IgD-negative memory B cell (primary cell): ENCODE results near the gene ZNF154. TPM values are rescaled to one million over a fixed set of nuclear protein-coding genes. Genes with fewer than 3 reads are reported as not detected.

ENCODE experiments used
- H3K27ac Mint-ChIP-seq, 3 donors: one replicate each; pipeline ENCODE4 v1.8.0; 2020 to 2022; ENCODE audit warnings: mild to moderate bottlenecking in 3 of 3, mixed read lengths in 3 of 3, moderate library complexity in 1 of 3
- H3K27me3 Mint-ChIP-seq: one replicate; pipeline ENCODE4 v1.8.0; 2021; ENCODE audit warnings: mixed read lengths
- H3K36me3 Mint-ChIP-seq: one replicate; pipeline ENCODE4 v1.8.0; 2020; ENCODE audit warnings: mild to moderate bottlenecking, mixed read lengths
- H3K4me1 Mint-ChIP-seq, 3 donors: one replicate each; pipeline ENCODE4 v1.8.0; 2020 to 2022; ENCODE audit warnings: mixed read lengths in 3 of 3, mild to moderate bottlenecking in 1 of 3
- H3K4me3 Mint-ChIP-seq, 4 donors: one replicate each; pipeline ENCODE4 v1.8.0; 2020 to 2022; ENCODE audit warnings: mild to moderate bottlenecking in 4 of 4, mixed read lengths in 4 of 4, moderate library complexity in 3 of 4
- H3K9me3 Mint-ChIP-seq, 3 donors: one replicate each; pipeline ENCODE4 v1.8.0; 2020 to 2021; ENCODE audit warnings: mixed read lengths in 3 of 3, mild to moderate bottlenecking in 1 of 3
- polyA plus RNA-seq: library from polyadenylated mRNA; unstranded; fragments of 300-500 nt; fragmentation: Illumina TruSeq; gene quantifications from one replicate; pipeline ENCODE4 v1.2.3, GENCODE V29; 2021

The ZNF154 gene
- polyA plus RNA-seq, 1 donor from 2014 or later, result 5.0 TPM

- Mint-ChIP-seq H3K9me3 (peaks cover 16 to 32% (median 25%) of the 10 kb centered on the region in 3 donors), H3K4me1 (peaks cover 19 to 28% (median 25%) of the 10 kb centered on the region in 3 donors), H3K36me3 (peaks cover 32% of the 10 kb centered on the region), H3K4me3 (peak overlapping the region in 3 of 4 donors; percentile 12 to 30 (median 26)), H3K27me3 (peaks cover 5% of the 10 kb centered on the region), H3K27ac (peak overlapping the region in 1 of 3 donors; percentile 19)
Observed at GRCh38 chr19:57706346-57706745, 2.7 kb downstream of the ZNF154 start.

DNA sequence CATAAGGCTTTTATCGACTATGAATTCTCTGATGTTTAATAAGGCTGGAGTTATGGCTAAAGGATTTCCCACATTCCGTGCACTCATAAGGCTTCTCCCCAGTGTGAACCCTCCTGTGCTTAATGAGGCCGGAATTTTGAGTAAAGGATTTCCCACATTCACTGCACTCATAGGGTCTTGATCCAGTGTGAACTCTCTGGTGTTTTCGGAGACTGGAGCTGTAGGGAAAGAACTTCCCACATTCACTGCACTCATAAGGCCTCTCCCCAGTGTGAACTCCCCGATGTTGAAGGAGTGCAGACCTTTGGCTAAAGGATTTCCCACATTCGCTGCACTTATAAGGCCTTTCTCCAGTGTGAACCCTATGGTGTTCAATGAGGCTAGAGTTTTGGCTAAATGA is 7.4 kb downstream of the ZNF154 start:
- Mint-ChIP-seq H3K27ac (no peak overlapping the region), H3K9me3 (peaks cover 12 to 42% (median 22%) of the 10 kb centered on the region in 3 donors), H3K27me3 (no peaks in the 10 kb centered on the region), H3K4me1 (peaks cover 5 to 15% (median 8%) of the 10 kb centered on the region in 3 donors), H3K4me3 (no peak overlapping the region), H3K36me3 (peaks cover 49% of the 10 kb centered on the region)

GRCh38 chr19:57689750-57690149 is 19.3 kb downstream of the ZNF154 start:
- Mint-ChIP-seq H3K9me3 (peaks cover 12 to 38% (median 25%) of the 10 kb centered on the region in 3 donors), H3K27me3 (no peaks in the 10 kb centered on the region), H3K36me3 (peaks cover 48% of the 10 kb centered on the region), H3K4me3 (no peak overlapping the region), H3K4me1 (peaks cover 0 to 6% (median 5%) of the 10 kb centered on the region in 3 donors), H3K27ac (peak overlapping the region in 1 of 3 donors; percentile 80)

DNA sequence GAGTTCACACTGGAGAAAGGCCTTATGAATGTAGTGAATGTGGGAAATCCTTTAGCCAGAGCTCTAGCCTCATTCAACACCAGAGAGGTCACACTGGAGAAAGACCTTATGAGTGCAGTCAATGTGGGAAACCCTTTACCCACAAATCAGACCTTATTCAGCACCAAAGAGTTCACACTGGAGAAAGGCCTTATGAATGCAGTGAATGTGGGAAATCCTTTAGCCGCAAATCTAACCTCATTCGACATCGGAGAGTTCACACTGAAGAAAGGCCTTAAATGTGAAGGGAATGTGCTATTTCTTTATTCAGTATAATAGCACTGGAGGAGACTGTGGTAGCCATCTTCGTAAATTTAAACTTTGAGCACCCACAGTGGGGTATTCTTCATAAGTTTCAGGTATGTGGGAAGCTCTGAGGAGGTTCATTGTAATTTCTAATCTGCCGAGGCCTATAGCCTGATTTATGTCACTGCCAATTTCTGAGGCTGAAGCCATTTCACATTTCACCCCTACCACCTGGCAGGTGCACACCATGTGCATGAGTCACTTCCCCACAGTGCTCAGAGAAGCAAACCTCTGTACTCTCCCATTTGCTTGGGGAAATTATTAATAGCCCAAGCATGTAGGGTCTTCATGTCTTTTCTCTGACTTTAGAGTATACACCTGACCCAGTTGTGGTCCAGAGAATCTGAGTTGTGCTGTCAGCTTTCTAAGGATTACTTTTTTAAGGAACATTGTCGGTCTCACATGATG is 20.8 kb downstream of the ZNF154 start:
- H3K27ac Mint-ChIP-seq, result no peak overlapping the region
- peak overlapping the region in 1 of 4 donors; percentile 26 for H3K4me3 Mint-ChIP-seq
- peaks cover 50% of the 10 kb centered on the region for H3K36me3 Mint-ChIP-seq
- peaks cover 12 to 47% (median 40%) of the 10 kb centered on the region in 3 donors for H3K9me3 Mint-ChIP-seq
- H3K4me1 Mint-ChIP-seq, result peaks cover 2 to 14% (median 10%) of the 10 kb centered on the region in 3 donors
- no peaks in the 10 kb centered on the region for H3K27me3 Mint-ChIP-seq

GRCh38 chr19:57687363-57688010 is 21.5 kb downstream of the ZNF154 start:
- Mint-ChIP-seq H3K27ac (no peak overlapping the region), H3K4me1 (peaks cover 9 to 21% (median 17%) of the 10 kb centered on the region in 3 donors), H3K36me3 (peaks cover 57% of the 10 kb centered on the region), H3K4me3 (no peak overlapping the region), H3K9me3 (peaks cover 12 to 49% (median 42%) of the 10 kb centered on the region in 3 donors), H3K27me3 (no peaks in the 10 kb centered on the region)

- peaks cover 58% of the 10 kb centered on the region for H3K36me3 Mint-ChIP-seq
- peak overlapping the region in 3 of 4 donors; percentile 22 to 79 (median 75) for H3K4me3 Mint-ChIP-seq
- H3K27me3 Mint-ChIP-seq, result no peaks in the 10 kb centered on the region
- peaks cover 16 to 27% (median 19%) of the 10 kb centered on the region in 3 donors for H3K4me1 Mint-ChIP-seq
- peaks cover 12 to 49% (median 46%) of the 10 kb centered on the region in 3 donors for H3K9me3 Mint-ChIP-seq
- H3K27ac Mint-ChIP-seq, result no peak overlapping the region
Observed at GRCh38 chr19:57686727-57687126, 22.3 kb downstream of the ZNF154 start.

- Mint-ChIP-seq H3K9me3 (peaks cover 10 to 50% (median 43%) of the 10 kb centered on the region in 3 donors), H3K27ac (peak overlapping the region; percentile 65 to 99 (median 95)), H3K27me3 (no peaks in the 10 kb centered on the region), H3K36me3 (peaks cover 45% of the 10 kb centered on the region), H3K4me3 (peak overlapping the region; percentile 88 to 99 (median 98)), H3K4me1 (peaks cover 19 to 32% (median 24%) of the 10 kb centered on the region in 3 donors)
Observed at GRCh38 chr19:57682226-57682766, 26.7 kb downstream of the ZNF154 start.

DNA sequence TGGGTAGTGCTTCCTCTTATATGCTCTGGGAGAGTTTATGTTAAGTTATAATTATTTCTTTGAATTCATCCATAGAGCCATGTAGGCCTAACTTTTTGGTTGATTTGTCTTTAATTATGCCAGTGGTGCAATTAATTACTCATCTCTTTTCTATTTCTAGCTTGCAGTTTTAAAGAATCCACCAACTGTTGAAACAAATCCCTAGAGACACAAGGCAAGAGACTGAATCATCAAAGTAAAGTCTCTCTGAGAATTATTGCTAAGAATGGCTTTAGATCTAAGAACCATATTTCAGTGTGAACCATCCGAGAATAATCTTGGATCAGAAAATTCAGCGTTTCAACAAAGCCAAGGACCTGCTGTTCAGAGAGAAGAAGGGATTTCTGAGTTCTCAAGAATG is 33.1 kb downstream of the ZNF154 start:
- H3K27me3 Mint-ChIP-seq, result no peaks in the 10 kb centered on the region
- H3K4me3 Mint-ChIP-seq, result no peak overlapping the region
- H3K4me1 Mint-ChIP-seq, result peaks cover 0 to 1% (median 0%) of the 10 kb centered on the region in 3 donors
- peaks cover 5% of the 10 kb centered on the region for H3K36me3 Mint-ChIP-seq
- peaks cover 1 to 15% (median 7%) of the 10 kb centered on the region in 3 donors for H3K9me3 Mint-ChIP-seq
- no peak overlapping the region for H3K27ac Mint-ChIP-seq

DNA sequence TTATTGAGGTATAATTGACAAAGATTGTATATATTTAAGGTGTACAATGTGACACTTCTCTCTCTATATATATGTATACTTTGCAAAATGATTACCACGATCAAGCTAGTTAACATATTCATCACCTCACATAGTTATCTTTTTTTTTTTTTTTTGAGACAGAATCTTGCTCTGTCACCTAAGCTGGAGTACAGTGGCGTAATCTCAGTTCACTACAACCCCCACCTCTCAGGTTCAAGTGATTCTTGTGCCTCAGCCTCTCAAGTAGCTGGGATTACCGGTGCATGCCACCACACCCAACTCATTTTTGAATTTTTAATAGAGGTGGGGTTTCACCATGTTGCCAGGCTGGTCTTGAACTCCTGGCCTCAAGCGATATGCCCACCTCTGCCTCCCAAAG is 36.5 kb downstream of the ZNF154 start:
- Mint-ChIP-seq H3K4me1 (peaks cover 0 to 1% (median 0%) of the 10 kb centered on the region in 3 donors), H3K27ac (no peak overlapping the region), H3K9me3 (peaks cover 3 to 8% (median 4%) of the 10 kb centered on the region in 3 donors), H3K27me3 (peaks cover 7% of the 10 kb centered on the region), H3K36me3 (peaks cover 3% of the 10 kb centered on the region), H3K4me3 (no peak overlapping the region)

DNA sequence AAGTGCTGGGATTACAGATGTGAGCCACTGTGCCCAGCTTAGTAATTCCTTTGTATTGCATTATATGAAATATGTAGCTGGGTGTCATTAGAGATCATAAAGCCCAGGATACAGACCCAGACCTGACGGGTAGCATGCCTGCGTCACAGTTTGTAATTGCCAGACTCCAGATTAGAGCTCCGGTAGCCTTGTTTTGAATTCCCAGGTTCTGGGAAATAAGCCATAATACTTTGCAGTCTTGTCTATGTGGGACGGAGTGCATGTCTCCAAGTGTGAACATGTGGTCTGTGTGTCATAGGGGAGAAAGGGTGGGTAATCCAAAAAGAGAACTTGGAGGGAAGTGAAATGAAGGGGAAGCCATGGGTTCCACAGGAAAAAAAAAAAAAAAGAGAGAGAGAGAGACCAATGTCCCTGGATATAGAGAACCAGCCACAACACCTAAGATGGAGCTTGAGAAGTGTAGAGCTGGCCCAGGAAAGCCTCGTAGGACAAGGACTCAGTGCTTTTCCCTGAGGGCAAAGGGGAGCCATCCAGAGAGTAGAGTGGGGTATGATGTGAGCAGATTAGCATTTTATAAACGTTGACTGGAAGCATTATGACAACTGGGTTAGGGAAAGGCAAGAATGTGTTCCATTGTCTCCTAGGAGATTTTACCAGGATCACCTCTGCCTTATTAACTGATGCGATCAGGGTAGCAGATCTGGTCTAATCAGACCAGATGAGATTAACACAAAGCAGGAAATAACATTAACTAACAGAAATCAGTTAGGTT is 37.7 kb downstream of the ZNF154 start:
- peaks cover 0 to 1% (median 0%) of the 10 kb centered on the region in 3 donors for H3K4me1 Mint-ChIP-seq
- H3K27ac Mint-ChIP-seq, result peak overlapping the region in 1 of 3 donors; percentile 21
- no peak overlapping the region for H3K4me3 Mint-ChIP-seq
- no peaks in the 10 kb centered on the region for H3K36me3 Mint-ChIP-seq
- peaks cover 7% of the 10 kb centered on the region for H3K27me3 Mint-ChIP-seq
- peaks cover 3 to 7% (median 4%) of the 10 kb centered on the region in 3 donors for H3K9me3 Mint-ChIP-seq

GRCh38 chr19:57668635-57669034 is 40.4 kb downstream of the ZNF154 start, which contains the start of gene ZSCAN4:
Gene ZSCAN4, plus strand, starts transcription at chr19:57668935. Its CDS starts 7,211 bp downstream, at chr19:57676146.
- no peak within 1 kb of the TSS for H3K4me3 Mint-ChIP-seq

GRCh38 chr19:57667228-57667627 is 41.8 kb downstream of the ZNF154 start:
- peaks cover 0 to 3% (median 3%) of the 10 kb centered on the region in 3 donors for H3K9me3 Mint-ChIP-seq
- no peak overlapping the region for H3K4me3 Mint-ChIP-seq
- peaks cover 25% of the 10 kb centered on the region for H3K27me3 Mint-ChIP-seq
- no peaks in the 10 kb centered on the region for H3K36me3 Mint-ChIP-seq
- H3K4me1 Mint-ChIP-seq, result peaks cover 0 to 1% (median 1%) of the 10 kb centered on the region in 3 donors
- no peak overlapping the region for H3K27ac Mint-ChIP-seq

More at GRCh38 chr19:57668635-57669034, 40.4 kb downstream of the ZNF154 start, which contains the start of gene ZSCAN4:
- H3K27me3 Mint-ChIP-seq, result peaks cover 20% of the 10 kb centered on the region
- peaks cover 0 to 3% (median 3%) of the 10 kb centered on the region in 3 donors for H3K9me3 Mint-ChIP-seq
- peaks cover 0 to 1% (median 1%) of the 10 kb centered on the region in 3 donors for H3K4me1 Mint-ChIP-seq
- H3K27ac Mint-ChIP-seq, result no peak within 1 kb of the TSS
- no peaks in the 10 kb centered on the region for H3K36me3 Mint-ChIP-seq

GRCh38 chr19:57665261-57665806 is 43.7 kb downstream of the ZNF154 start:
- H3K27ac Mint-ChIP-seq, result no peak overlapping the region
- H3K36me3 Mint-ChIP-seq, result no peaks in the 10 kb centered on the region
- peaks cover 29% of the 10 kb centered on the region for H3K27me3 Mint-ChIP-seq
- H3K9me3 Mint-ChIP-seq, result peaks cover 0 to 3% (median 0%) of the 10 kb centered on the region in 3 donors
- H3K4me3 Mint-ChIP-seq, result peak overlapping the region in 1 of 4 donors; percentile 5
- H3K4me1 Mint-ChIP-seq, result peaks cover 0 to 1% (median 0%) of the 10 kb centered on the region in 3 donors
